Muscle of arm (tissue), 12 donors: Measurements from ENCODE around the gene HOXA11. TPM values are rescaled to one million over a fixed set of nuclear protein-coding genes. Genes with fewer than 3 reads are reported as not detected.

Source experiments
- DNase-seq: peaks from one replicate; pipeline ENCODE4 v3.0.0-alpha.2; 2013
- polyA plus RNA-seq, 12 donors: library from polyadenylated mRNA; unstranded; fragments of 120-200 nt; gene quantifications; one replicate each; pipeline ENCODE4 v1.2.1, GENCODE V29; 2013; ENCODE audit not compliant: insufficient read length in 12 of 12

Gene HOXA11
- polyA plus RNA-seq, 12 donors: 0.58 to 10.1 (median 2.2) TPM; not detected in 1

GRCh38 chr7:27181795-27182275 lies 3.2 kb downstream of the HOXA11 start:
- no peak for DNase-seq

DNA sequence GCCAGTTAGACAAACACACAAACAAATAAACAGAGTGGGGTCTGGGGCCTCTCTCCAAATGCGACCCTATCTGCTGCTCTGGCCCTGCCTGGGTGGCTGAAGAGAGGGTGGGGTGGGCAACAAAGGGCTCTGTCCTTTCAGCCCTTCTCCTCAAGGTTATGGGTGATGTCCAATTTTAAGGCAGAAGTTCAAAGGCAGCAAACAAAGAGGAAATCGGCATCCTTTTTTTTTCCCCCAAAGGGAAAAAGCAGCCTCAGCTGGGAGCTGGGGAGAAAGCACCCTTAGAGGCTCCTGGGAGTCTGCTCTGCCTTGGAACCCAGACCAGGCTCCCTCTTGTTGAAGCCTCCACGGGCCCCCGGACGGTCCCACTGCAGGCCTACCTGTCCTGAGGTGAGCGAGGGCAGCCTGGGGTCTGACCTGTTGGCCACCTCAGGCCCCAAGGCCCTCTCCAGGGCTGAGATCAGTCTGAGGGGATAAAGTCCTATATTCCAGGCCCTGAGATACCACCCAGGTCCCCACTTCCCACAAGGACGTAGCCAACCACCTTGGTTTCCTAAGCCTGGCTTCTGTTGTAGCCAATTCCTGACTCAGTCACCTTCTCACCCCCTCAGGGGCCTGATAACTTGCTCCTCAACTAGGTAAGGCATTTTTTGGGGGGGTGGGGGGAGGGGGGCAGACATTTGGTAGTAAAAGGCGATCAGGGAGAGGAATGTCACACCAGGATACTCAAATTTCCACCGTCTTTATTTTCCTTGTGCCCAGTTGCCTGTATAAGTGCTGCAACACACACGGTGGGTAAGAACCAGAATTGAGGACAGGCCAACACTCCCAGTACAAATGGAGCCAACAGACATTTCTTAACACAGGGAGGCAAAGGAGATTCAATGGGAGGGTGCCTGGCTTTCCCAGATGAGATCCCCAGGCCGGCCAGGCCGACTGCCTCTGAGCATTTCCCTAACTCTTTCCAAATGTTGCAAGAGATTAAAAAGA lies 4.3 kb downstream of the HOXA11 start:
- DNase-seq: no peak

GRCh38 chr7:27179503-27180430 lies 5.3 kb downstream of the HOXA11 start:
- peak; percentile 92 for DNase-seq

DNA sequence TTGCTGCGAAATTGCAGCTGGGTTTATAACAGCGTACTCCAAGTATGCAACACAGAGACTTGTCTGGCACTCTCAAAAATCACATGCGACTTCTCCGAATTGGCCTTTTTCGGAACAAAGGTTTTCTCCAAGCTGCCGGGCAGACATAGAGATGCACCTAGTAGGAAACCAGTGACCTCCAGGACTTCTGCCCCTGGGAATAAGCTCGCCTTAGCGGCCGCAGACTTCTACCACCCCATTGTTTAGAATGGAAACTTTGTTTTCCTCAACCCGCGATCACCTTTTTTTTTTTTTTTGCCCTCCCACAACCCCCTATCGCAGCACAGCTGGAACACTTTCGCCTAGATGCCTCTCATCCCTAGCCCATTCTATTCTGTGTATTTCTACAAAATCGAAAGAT lies 6.0 kb downstream of the HOXA11 start:
- no peak for DNase-seq

DNA sequence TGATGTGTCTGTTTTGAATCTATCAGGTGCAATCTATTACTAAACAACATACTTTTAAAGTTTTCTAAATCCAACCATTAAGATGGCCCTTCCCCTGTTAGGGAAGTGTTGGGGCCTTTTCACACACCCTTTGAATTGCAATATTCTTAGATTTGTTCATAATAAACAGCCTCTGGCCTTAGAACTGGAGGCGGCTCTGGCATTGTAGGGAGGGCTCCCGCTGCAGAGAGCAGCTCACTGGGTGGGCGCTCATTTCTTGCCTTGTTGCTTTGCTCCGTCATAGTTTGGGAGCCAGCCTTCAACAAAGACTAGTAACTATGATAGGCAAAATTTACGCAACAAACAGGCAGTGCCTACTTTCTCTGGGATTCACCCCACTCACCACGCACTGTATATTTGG lies 6.7 kb downstream of the HOXA11 start:
- DNase-seq: no peak

- no peak for DNase-seq
These were observed 7.2 kb downstream of the HOXA11 start for GRCh38 chr7:27177795-27178320.

DNA sequence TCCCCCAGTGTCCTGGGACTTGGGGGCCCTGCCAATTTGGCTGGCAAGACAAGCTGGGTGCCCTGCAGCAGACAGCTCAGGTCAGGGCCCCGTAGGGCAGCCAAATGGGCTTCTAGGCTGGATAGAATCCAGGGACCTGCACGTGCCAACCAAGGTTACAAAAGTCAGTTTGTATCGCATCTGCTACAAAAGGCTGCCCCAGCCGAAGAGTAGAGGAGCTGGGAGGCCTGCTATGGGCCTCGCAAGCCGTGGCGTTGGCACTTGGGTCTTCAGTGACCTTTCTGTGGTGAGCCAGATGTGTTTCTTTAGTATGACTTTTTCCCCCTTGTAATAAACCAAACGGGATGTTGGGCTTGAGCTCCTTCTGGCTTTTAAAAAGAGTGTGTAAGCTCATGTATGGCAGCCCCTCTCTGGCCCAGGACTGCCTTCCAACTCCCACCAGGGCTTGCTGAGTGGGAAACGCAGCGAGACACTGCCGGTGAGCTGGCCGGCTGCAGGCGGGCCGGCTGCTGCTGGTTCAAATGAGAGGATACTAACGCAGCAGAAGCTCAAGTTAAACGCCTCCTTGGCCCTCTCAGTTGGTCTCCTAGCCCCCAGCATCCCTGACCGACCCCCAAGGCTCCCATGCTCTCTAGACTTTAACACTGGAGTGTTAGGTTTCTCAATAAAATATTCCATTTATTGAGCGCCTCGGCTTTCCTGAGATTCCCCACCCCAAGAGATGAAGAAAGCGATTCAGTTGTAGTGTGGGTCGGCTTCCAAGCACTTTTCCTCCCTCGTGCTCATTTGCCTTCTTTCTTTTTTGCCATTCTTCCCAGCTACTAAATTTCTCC lies 7.9 kb downstream of the HOXA11 start:
- no peak for DNase-seq

GRCh38 chr7:27176524-27176845 lies 8.5 kb downstream of the HOXA11 start:
- no peak for DNase-seq

DNA sequence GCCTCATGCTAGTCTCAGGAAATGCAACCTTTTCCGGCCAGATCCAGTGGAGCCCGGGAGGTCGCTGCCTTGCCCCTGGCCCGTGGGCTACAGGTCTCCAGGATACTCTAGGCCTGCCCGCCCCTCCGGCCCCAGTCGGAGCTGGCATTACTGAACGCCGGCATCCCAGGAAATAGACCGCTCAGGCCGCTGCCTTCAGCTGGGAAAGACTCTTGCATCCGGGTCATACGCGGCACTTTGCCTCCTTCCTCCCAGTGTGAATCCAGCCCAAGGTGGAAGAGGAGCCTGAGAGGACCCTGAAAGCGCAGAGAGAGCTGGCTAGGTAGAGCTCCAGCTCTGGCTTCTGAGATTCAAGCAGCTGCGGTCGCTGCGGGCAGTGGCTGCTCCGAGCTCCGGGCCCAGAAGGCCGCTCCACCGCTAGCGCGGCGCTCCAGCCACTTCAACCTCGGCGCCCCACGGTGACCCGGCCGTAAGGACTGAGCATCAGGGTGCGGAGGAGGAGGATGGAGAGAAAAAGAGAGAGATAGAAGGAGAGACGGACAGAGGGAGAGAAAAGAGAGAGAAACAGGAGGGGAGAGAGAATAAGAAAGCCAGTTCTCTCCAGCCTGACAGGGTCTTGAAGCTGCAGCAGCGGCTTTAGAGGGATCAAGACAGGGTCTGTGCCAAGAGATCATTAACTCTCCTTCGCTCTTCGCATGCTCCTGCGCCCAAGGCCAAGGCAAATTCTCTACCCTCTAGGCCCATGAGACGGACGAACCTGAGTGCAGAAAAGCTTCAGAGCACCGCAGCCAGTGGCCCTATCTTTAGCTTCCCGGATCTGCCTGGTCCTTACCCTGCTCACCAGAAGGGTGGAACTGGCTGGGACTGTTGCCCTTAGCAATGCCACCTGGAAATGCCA lies 9.2 kb downstream of the HOXA11 start:
- no peak for DNase-seq

DNA sequence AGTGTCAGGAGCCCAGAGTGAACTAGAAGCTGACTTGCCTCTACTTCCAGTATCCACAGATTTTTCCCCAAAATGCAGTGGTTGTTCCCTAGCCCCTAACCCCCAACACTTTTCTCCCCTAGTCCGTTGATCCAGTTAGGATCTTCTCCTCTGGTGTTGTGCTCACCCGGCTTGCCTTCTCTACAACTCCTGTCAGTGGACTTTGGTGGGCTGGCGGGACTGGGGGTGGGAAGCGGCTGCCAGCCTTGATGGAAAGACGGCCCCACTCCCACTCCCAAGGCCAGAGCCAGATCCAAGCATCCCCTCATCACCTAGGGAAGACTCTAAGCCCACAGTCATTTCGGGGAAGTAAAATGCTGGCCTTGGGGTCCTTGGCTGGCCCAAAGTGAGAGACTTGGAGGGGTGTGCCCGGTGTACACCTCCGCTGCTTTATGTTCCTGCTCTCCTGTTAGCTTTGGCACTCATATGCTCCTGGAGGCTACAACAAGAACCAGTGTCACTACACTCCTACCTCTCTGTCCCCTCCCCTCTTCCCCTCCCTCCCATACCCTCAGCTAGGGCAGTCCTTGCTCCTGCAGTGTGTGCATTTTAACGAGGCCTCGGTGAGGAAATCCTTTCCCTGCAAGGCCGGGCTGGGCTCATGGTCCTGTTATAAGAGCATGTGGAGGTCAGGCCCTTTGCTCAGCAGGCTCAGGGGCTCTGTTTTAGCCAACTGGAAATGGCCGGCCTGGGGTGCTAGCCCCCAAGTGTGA lies 10.0 kb downstream of the HOXA11 start:
- no peak for DNase-seq

DNA sequence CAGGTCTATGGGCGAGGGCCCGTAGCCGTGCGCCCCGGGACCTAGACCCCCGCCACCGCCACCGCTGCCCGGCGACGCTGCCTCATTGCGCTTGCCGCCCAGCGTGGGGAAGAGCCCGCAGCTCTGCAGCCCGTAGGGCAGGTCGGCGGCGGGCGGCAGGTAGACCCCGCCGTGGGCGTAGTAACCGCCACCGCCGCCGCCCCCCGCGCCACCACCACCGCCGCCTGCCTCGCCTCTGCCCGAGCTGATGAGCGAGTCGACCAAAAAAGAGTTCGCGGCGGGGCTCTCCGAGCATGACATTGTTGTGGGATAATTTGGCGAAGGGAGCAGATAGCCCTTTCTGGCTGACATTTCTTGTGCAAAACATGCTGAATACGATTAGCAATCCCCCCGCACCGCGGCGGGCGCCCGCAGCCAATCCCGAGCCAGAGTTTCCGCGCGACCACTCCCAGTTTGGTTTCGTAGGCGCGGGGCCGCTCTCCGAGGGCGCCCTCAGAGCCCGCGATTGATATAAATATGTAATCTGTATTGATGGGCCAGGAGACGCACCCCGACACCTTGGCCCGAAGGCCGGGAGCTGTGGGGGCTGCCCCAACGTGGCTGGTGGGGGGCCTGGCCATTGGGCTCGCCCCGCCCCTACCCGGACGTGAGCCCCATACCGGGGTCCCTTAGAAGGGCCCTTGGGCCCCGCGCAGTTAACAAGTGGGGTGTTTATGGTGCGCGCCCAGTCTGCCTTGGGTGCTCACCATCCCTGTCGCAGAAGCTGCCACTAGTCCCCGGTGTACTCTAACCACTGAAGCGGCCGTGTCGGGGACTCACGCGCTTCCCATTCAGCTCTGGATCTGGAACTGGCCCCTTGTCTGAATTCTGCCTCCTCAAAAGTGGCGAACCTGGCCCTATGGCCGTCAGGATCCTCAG lies 10.8 kb downstream of the HOXA11 start, which contains the start of gene HOXA10:
Gene HOXA10 (minus strand): TSS at position 365 of the 918 bp plus-strand sequence. CDS start 14 bp downstream, at position 351.
- no peak for DNase-seq

- no peak for DNase-seq
These were observed 11.5 kb downstream of the HOXA11 start for GRCh38 chr7:27173511-27173955.

- no peak for DNase-seq
These were observed 12.1 kb downstream of the HOXA11 start for GRCh38 chr7:27172823-27173510.

DNA sequence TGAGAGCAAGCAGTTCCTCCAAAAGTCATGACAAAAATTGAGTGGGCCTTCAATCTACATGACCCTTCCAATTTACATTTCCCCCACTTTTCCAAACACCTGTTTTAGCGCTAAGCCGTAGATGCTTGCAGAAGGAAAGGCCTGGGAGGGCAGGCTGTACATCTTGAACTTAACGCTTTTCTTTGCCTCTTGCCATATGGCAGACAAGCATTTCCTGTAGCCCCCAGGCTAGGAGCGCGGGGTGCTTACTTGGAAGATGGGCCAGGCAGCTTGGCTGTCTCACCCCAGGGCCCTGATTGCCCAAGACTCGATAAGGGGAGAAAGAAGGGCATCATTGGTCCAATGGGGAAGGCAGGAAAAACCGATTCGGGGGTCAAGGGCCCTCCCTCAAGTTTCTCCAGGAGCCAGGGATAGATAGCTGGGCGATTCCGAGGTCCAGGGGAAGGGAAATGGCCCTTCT lies 12.7 kb downstream of the HOXA11 start:
- no peak for DNase-seq

- no peak for DNase-seq
These were observed 13.3 kb downstream of the HOXA11 start for GRCh38 chr7:27171637-27172314.

GRCh38 chr7:27171325-27171636 lies 13.8 kb downstream of the HOXA11 start:
- no peak for DNase-seq
